ENCODE data around the gene NECAB3.

Gene NECAB3

DNA sequence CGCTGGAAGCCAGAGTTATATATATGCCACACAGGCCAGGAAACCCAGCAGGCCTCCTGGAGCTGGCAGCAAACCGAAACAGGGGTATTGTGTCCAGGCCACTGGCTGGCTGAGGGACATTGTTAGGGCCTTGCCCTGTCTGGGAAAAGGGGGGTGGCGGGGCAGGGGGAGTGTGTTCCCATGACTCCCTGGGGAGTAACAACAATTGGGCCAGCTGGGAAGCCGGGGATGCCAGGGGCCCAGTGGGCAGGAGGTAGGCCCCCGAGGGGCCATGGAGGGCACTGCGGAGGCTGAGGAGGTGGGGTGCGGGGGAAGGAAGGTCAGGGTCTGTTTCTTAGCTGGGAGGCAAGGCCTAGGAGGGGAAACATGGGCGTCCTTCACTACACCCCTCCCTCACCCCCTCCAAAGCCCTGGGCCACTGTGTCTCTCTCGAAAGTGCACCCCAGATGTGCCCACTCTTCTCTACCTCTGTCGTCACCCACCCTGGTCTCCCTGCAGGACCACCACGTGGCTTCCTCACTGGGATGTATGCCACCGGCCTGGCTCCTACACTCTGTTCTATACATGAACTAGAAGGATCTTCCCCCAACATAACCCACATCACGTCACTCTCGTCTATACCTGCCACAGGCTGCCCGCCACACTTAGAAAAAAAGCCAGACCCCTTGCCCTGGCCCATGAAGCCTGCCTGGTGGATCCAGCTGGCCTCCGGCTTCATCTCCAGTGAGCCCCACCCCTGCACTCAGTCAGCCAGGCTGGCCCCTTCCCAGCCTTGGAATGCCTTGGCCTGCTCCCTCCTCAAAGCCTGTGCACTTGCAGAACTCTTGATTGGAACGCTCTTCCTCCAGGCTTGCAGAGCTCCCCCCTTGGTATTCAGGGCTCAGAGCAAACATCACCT, 19.8 kb upstream of the NECAB3 start:
- H3K27ac ChIP-seq (ENCODE audit: low read length), result no peak overlapping the region
- no peaks in the 10 kb centered on the region for H3K9me2 ChIP-seq (replicated peaks; ENCODE audit: insufficient read depth, low read length)
- no peak for DNase-seq
- H3K27me3 ChIP-seq (replicated peaks; ENCODE audit: insufficient read depth, low read length), result no peaks in the 10 kb centered on the region
- H3K4me3 ChIP-seq (ENCODE audit: low read length), result no peak overlapping the region
- H3K36me3 ChIP-seq (replicated peaks; ENCODE audit: insufficient read depth, low read length), result no peaks in the 10 kb centered on the region
- TF ChIP-seq EZH2 (optimal IDR thresholded peaks at IDR 0.05; ENCODE audit: low read depth, low read length) (no peak), EZH2phosphoT487 (IDR thresholded peaks at IDR 0.05; ENCODE audit: low read length) (no peak)
- TF ChIP-seq, protein P1, sequence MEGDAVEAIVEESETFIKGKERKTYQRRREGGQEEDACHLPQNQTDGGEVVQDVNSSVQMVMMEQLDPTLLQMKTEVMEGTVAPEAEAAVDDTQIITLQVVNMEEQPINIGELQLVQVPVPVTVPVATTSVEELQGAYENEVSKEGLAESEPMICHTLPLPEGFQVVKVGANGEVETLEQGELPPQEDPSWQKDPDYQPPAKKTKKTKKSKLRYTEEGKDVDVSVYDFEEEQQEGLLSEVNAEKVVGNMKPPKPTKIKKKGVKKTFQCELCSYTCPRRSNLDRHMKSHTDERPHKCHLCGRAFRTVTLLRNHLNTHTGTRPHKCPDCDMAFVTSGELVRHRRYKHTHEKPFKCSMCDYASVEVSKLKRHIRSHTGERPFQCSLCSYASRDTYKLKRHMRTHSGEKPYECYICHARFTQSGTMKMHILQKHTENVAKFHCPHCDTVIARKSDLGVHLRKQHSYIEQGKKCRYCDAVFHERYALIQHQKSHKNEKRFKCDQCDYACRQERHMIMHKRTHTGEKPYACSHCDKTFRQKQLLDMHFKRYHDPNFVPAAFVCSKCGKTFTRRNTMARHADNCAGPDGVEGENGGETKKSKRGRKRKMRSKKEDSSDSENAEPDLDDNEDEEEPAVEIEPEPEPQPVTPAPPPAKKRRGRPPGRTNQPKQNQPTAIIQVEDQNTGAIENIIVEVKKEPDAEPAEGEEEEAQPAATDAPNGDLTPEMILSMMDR (IDR thresholded peaks at IDR 0.05; ENCODE audit: low read length), result no peak
- no peak overlapping the region for H2AFZ ChIP-seq (ENCODE audit: low read length)
- H3K4me2 ChIP-seq (ENCODE audit: low read depth, low read length), result no peak overlapping the region
- no peaks in the 10 kb centered on the region for H4K20me1 ChIP-seq (ENCODE audit: insufficient read depth, low read length)
- H3K9me3 ChIP-seq (replicated peaks; ENCODE audit: insufficient read depth, low read length), result no peaks in the 10 kb centered on the region
- no peaks in the 10 kb centered on the region for H3K4me1 ChIP-seq (ENCODE audit: low read length)
- H3K9ac ChIP-seq (ENCODE audit: low read length), result no peak overlapping the region
- no peaks in the 10 kb centered on the region for H3F3A ChIP-seq (ENCODE audit: insufficient read depth, low read length)
- no peaks in the 10 kb centered on the region for H3K79me2 ChIP-seq (ENCODE audit: low read length)

DNA sequence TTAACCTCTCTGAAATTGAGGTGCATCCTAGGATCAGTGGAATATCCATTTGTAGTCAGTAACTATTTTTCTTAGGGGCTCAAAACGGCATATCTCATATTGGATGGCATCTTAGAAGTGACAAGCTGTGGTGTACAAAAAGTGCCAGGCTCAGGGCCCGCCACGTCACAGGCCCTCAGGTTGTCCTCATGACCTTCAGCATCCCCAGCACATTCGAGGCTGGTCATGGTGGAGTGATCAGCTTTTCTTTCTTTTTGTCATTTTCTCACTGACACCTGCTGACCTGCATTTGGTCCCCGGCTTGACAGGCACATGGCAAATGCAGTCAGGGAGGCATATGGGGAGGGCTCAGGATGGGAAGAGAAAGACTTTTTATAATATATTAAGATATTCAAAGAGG, 19.1 kb upstream of the NECAB3 start:
- Histone ChIP-seq H3K4me3 (ENCODE audit: low read length) (no peak overlapping the region), H3K27me3 (replicated peaks; ENCODE audit: insufficient read depth, low read length) (no peaks in the 10 kb centered on the region), H2AFZ (ENCODE audit: low read length) (no peak overlapping the region), H3K9me3 (replicated peaks; ENCODE audit: insufficient read depth, low read length) (no peaks in the 10 kb centered on the region), H3K79me2 (ENCODE audit: low read length) (no peaks in the 10 kb centered on the region), H3K27ac (ENCODE audit: low read length) (no peak overlapping the region), H3F3A (ENCODE audit: insufficient read depth, low read length) (no peaks in the 10 kb centered on the region), H3K9me2 (replicated peaks; ENCODE audit: insufficient read depth, low read length) (no peaks in the 10 kb centered on the region), H3K9ac (ENCODE audit: low read length) (no peak overlapping the region), H3K4me2 (ENCODE audit: low read depth, low read length) (no peak overlapping the region), H3K36me3 (replicated peaks; ENCODE audit: insufficient read depth, low read length) (no peaks in the 10 kb centered on the region), H4K20me1 (ENCODE audit: insufficient read depth, low read length) (no peaks in the 10 kb centered on the region), H3K4me1 (ENCODE audit: low read length) (no peaks in the 10 kb centered on the region)
- no peak for DNase-seq
- TF ChIP-seq, protein P1 (IDR thresholded peaks at IDR 0.05; ENCODE audit: low read length), result no peak
- TF ChIP-seq EZH2 (optimal IDR thresholded peaks at IDR 0.05; ENCODE audit: low read depth, low read length) (no peak), EZH2phosphoT487 (IDR thresholded peaks at IDR 0.05; ENCODE audit: low read length) (no peak)

DNA sequence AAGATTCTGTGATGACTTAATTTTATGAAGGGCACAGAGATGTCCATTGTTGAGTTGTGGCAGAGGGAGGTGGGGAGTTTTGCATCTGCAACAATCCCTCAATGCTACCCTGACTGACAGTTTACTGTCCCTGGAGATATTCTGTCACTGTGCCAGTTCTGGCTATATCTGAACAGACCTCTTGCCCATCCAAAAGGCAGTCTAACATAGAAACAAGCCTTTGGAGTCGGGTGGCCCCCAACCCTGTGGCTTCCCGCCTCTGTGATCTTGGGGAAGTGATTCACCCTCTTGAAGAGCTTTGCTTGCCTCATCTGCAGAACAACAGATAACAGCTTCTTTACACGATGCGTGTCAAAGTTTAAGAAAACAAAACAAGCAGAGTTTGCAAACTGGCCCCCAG, 15.7 kb upstream of the NECAB3 start:
- H4K20me1 ChIP-seq (ENCODE audit: insufficient read depth, low read length), result no peaks in the 10 kb centered on the region
- peaks cover 7% of the 10 kb centered on the region for H3F3A ChIP-seq (ENCODE audit: insufficient read depth, low read length)
- peaks cover 7% of the 10 kb centered on the region for H3K4me1 ChIP-seq (ENCODE audit: low read length)
- no peaks in the 10 kb centered on the region for H3K9me3 ChIP-seq (replicated peaks; ENCODE audit: insufficient read depth, low read length)
- H3K36me3 ChIP-seq (replicated peaks; ENCODE audit: insufficient read depth, low read length), result no peaks in the 10 kb centered on the region
- H3K9ac ChIP-seq (ENCODE audit: low read length), result no peak overlapping the region
- no peak for DNase-seq
- no peak overlapping the region for H3K4me2 ChIP-seq (ENCODE audit: low read depth, low read length)
- TF ChIP-seq EZH2phosphoT487 (IDR thresholded peaks at IDR 0.05; ENCODE audit: low read length) (no peak), EZH2 (optimal IDR thresholded peaks at IDR 0.05; ENCODE audit: low read depth, low read length) (no peak)
- TF ChIP-seq, protein P1 (IDR thresholded peaks at IDR 0.05; ENCODE audit: low read length), result no peak
- no peak overlapping the region for H3K27ac ChIP-seq (ENCODE audit: low read length)
- no peaks in the 10 kb centered on the region for H3K27me3 ChIP-seq (replicated peaks; ENCODE audit: insufficient read depth, low read length)
- H3K9me2 ChIP-seq (replicated peaks; ENCODE audit: insufficient read depth, low read length), result no peaks in the 10 kb centered on the region
- no peak overlapping the region for H2AFZ ChIP-seq (ENCODE audit: low read length)
- H3K4me3 ChIP-seq (ENCODE audit: low read length), result no peak overlapping the region
- H3K79me2 ChIP-seq (ENCODE audit: low read length), result peaks cover 7% of the 10 kb centered on the region

All from MM.1S (cell line).